Stimulated activated memory B cell treated with anti-CD40 and anti-IgM and Interleukin-4, amounts not matched to agents 10 μg/mL and 1 μg/mL and 100 μg/mL, for 72 hours (primary cell): ENCODE data around the gene AP2M1.

Source experiments
- ATAC-seq: fragments of 150-1000 bp; cut with Tn5 transposase; 2 replicates; pipeline ENCODE4 v1.10.0; 2021
- H3K27ac Mint-ChIP-seq: one replicate; pipeline ENCODE4 v1.8.0; 2022; ENCODE audit warnings: mild to moderate bottlenecking, mixed read lengths
- H3K27me3 Mint-ChIP-seq: one replicate; pipeline ENCODE4 v1.8.0; 2022; ENCODE audit warnings: mixed read lengths
- H3K36me3 Mint-ChIP-seq: one replicate; pipeline ENCODE4 v1.8.0; 2022; ENCODE audit warnings: mixed read lengths
- H3K4me1 Mint-ChIP-seq: one replicate; pipeline ENCODE4 v1.8.0; 2022; ENCODE audit warnings: mixed read lengths
- H3K4me3 Mint-ChIP-seq: one replicate; pipeline ENCODE4 v1.8.0; 2022; ENCODE audit warnings: mild to moderate bottlenecking, moderate library complexity, mixed read lengths
- H3K9me3 Mint-ChIP-seq: one replicate; pipeline ENCODE4 v1.8.0; 2022; ENCODE audit warnings: mixed read lengths

AP2M1 gene

GRCh38 chr3:184211718-184212117 lies 37.1 kb downstream of the AP2M1 start:
- ATAC-seq, result no peak
- H3K4me3 Mint-ChIP-seq, result no peak overlapping the region
- no peaks in the 10 kb centered on the region for H3K4me1 Mint-ChIP-seq
- peaks cover 27% of the 10 kb centered on the region for H3K27me3 Mint-ChIP-seq
- H3K36me3 Mint-ChIP-seq, result no peaks in the 10 kb centered on the region
- H3K27ac Mint-ChIP-seq, result no peak overlapping the region
- H3K9me3 Mint-ChIP-seq, result no peaks in the 10 kb centered on the region

- Mint-ChIP-seq H3K4me1 (no peaks in the 10 kb centered on the region), H3K36me3 (no peaks in the 10 kb centered on the region), H3K27ac (no peak overlapping the region), H3K4me3 (no peak overlapping the region), H3K9me3 (no peaks in the 10 kb centered on the region), H3K27me3 (peaks cover 54% of the 10 kb centered on the region)
- no peak for ATAC-seq
Observed at GRCh38 chr3:184218814-184219213, 44.2 kb downstream of the AP2M1 start.

- Mint-ChIP-seq H3K27me3 (peaks cover 72% of the 10 kb centered on the region), H3K36me3 (no peaks in the 10 kb centered on the region), H3K4me1 (no peaks in the 10 kb centered on the region), H3K27ac (no peak overlapping the region), H3K9me3 (no peaks in the 10 kb centered on the region), H3K4me3 (no peak overlapping the region)
- no peak for ATAC-seq
Observed at GRCh38 chr3:184222521-184222920, 47.9 kb downstream of the AP2M1 start.

GRCh38 chr3:184223946-184224345 lies 49.3 kb downstream of the AP2M1 start:
- ATAC-seq, result no peak
- Mint-ChIP-seq H3K36me3 (no peaks in the 10 kb centered on the region), H3K9me3 (no peaks in the 10 kb centered on the region), H3K4me1 (peaks cover 4% of the 10 kb centered on the region), H3K27ac (no peak overlapping the region), H3K27me3 (peaks cover 72% of the 10 kb centered on the region), H3K4me3 (no peak overlapping the region)

GRCh38 chr3:184227481-184227935 lies 52.9 kb downstream of the AP2M1 start:
- no peak for ATAC-seq
- Mint-ChIP-seq H3K27me3 (peaks cover 84% of the 10 kb centered on the region), H3K9me3 (no peaks in the 10 kb centered on the region), H3K27ac (no peak overlapping the region), H3K4me1 (peaks cover 17% of the 10 kb centered on the region), H3K36me3 (no peaks in the 10 kb centered on the region), H3K4me3 (no peak overlapping the region)

GRCh38 chr3:184228376-184229137 lies 53.9 kb downstream of the AP2M1 start:
- Mint-ChIP-seq H3K36me3 (no peaks in the 10 kb centered on the region), H3K27ac (no peak overlapping the region), H3K27me3 (peaks cover 84% of the 10 kb centered on the region), H3K4me3 (peak overlapping the region; percentile 79), H3K4me1 (peaks cover 17% of the 10 kb centered on the region), H3K9me3 (no peaks in the 10 kb centered on the region)
- no peak for ATAC-seq

- Mint-ChIP-seq H3K9me3 (no peaks in the 10 kb centered on the region), H3K27me3 (peaks cover 82% of the 10 kb centered on the region), H3K4me1 (peaks cover 17% of the 10 kb centered on the region), H3K36me3 (no peaks in the 10 kb centered on the region), H3K4me3 (peak within 1 kb of the TSS; percentile 79), H3K27ac (no peak within 1 kb of the TSS)
- peak; percentile 94 for ATAC-seq
Observed at GRCh38 chr3:184229394-184230080, 54.9 kb downstream of the AP2M1 start, which contains the start of gene VWA5B2. VWA5B2 (plus strand) TSS chr3:184229585; CDS start chr3:184230529, 944 bp downstream.

GRCh38 chr3:184230081-184230602 lies 55.5 kb downstream of the AP2M1 start:
- H3K27ac Mint-ChIP-seq, result no peak overlapping the region

GRCh38 chr3:184230603-184231528 lies 56.2 kb downstream of the AP2M1 start:
- H3K4me3 Mint-ChIP-seq, result peak overlapping the region; percentile 15
- ATAC-seq, result no peak
- no peaks in the 10 kb centered on the region for H3K9me3 Mint-ChIP-seq
- H3K4me1 Mint-ChIP-seq, result peaks cover 17% of the 10 kb centered on the region
- H3K27me3 Mint-ChIP-seq, result peaks cover 68% of the 10 kb centered on the region
- no peaks in the 10 kb centered on the region for H3K36me3 Mint-ChIP-seq
- H3K27ac Mint-ChIP-seq, result no peak overlapping the region

More at GRCh38 chr3:184230081-184230602, 55.5 kb downstream of the AP2M1 start:
- H3K27me3 Mint-ChIP-seq, result peaks cover 76% of the 10 kb centered on the region
- H3K4me1 Mint-ChIP-seq, result peaks cover 17% of the 10 kb centered on the region
- no peak overlapping the region for H3K4me3 Mint-ChIP-seq
- no peaks in the 10 kb centered on the region for H3K36me3 Mint-ChIP-seq
- H3K9me3 Mint-ChIP-seq, result no peaks in the 10 kb centered on the region
- ATAC-seq, result no peak

GRCh38 chr3:184231671-184232070 lies 57.0 kb downstream of the AP2M1 start:
- H3K9me3 Mint-ChIP-seq, result no peaks in the 10 kb centered on the region
- no peak overlapping the region for H3K27ac Mint-ChIP-seq
- no peaks in the 10 kb centered on the region for H3K36me3 Mint-ChIP-seq
- H3K4me1 Mint-ChIP-seq, result peaks cover 17% of the 10 kb centered on the region
- peaks cover 60% of the 10 kb centered on the region for H3K27me3 Mint-ChIP-seq
- ATAC-seq, result no peak
- peak overlapping the region; percentile 15 for H3K4me3 Mint-ChIP-seq

GRCh38 chr3:184233127-184233843 lies 58.6 kb downstream of the AP2M1 start:
- ATAC-seq, result no peak
- H3K27ac Mint-ChIP-seq, result no peak overlapping the region
- H3K4me1 Mint-ChIP-seq, result peaks cover 17% of the 10 kb centered on the region
- no peaks in the 10 kb centered on the region for H3K9me3 Mint-ChIP-seq
- H3K4me3 Mint-ChIP-seq, result no peak overlapping the region
- H3K36me3 Mint-ChIP-seq, result no peaks in the 10 kb centered on the region
- H3K27me3 Mint-ChIP-seq, result peaks cover 48% of the 10 kb centered on the region
